ENCODE data around the gene INSIG1.

Gene INSIG1

DNA sequence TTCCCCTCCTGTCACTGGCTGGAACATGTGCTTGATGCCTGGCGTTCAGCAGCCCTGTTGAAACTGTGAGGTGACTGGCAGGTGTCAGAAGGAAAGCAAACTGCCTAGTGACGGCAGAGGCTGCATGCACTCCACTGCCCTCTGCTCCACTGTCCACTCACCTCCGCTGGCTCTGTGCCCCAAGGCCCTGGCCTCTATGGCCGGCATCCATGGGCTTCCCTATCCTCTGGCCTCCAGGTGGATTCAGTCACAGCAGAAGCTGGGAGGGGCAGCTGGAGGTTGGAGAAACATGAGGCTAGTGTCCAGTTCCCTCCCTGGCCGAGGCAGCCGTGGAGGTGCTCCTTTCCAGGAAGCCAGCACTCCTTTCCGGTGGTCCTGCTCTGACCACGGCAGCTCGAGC lies 31.2 kb upstream of the INSIG1 start:
- DNase-seq (ENCODE audit: low read depth), result no peak

DNA sequence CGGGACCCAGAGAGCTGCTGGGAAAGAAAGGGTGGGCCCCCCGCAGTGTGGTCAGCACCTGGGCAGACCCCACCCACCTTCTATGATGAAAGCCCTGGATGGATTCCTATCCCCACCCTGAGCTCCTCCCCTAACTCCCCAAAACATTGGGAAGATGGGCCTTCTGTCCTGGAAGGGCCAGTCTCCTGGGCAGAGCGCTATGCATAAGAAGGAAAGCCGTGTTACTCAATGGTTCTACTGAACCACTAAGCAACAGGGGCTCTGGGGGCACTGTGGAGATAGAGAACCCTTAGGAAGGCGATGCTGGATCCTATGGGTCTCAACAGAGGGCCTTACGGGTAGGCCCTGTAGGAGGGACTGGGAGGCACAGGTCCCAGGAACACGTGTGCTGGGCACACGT lies 30.7 kb upstream of the INSIG1 start:
- DNase-seq (ENCODE audit: low read depth), result no peak

DNA sequence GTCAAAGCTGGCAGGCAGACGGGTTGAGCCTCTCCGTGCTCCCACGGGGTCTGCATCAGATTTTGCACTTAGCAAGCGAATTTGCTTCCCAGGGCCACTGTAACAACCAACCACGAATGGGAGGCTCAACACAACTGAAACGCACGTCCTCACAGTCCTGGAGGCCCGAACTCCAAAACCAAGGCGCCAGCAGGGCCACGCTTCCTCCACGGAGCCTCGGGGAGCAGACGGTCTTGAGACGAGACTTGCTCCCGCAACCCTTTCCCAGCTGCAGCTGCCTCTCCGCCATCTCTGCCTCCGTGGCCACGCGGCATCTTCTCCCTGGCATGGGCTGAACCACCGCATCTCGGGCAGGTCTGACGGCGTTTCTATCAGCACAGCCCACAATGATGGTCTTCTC lies 30.2 kb upstream of the INSIG1 start:
- no peak for DNase-seq (ENCODE audit: low read depth)

DNA sequence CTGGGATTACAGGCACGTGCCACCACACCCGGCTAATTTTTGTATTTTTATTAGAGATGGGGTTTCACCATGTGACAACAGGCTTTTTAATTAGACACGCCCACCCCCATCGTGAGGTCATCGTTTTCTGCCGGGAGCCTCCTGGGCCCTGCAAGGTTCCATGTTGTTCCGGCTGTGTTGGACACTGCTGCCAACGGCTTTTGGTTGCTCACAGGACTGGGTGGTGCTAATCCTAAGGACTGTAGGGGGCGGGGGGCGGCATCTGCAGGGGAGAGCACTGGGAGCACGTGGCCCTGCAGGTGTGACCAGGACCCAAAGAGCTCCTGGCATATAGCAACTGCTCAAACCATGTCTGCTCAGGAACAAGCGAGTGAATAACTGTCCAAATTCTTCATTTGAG lies 29.5 kb upstream of the INSIG1 start:
- no peak for DNase-seq (ENCODE audit: low read depth)

DNA sequence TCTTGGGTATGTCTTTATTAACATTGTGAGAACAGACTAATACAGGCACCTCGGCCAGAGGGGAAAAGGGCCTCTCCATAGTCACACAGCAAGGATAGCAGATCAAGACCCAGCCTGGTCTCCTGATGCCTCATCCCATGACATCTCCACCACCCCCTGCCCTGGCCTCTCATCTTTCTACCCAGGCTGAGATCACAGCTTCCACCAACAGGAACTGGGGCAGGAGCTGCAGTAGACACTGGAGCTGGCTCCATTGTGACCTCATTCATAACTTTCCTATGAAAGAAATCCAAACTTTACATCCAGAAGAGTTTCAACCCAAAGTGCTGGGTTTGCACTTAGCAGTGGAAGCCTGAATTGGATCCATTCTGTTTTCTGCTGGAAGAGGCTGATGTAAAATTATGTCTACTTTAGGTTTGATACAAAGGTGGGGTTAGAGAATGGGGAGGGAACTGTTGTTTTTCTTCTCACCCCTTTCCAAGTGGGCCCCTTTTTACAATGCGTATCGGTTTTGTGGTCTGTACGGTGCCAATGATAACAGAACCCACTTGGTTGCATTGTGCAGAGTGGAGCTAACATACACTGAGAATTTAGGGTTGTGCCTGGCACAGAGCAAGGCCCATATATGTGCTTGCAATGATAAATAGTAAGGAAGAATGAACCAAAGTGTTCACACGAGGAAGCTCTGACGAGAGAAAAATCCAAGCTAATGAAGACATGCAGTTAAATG lies 28.6 kb upstream of the INSIG1 start:
- no peak for DNase-seq (ENCODE audit: low read depth)

DNA sequence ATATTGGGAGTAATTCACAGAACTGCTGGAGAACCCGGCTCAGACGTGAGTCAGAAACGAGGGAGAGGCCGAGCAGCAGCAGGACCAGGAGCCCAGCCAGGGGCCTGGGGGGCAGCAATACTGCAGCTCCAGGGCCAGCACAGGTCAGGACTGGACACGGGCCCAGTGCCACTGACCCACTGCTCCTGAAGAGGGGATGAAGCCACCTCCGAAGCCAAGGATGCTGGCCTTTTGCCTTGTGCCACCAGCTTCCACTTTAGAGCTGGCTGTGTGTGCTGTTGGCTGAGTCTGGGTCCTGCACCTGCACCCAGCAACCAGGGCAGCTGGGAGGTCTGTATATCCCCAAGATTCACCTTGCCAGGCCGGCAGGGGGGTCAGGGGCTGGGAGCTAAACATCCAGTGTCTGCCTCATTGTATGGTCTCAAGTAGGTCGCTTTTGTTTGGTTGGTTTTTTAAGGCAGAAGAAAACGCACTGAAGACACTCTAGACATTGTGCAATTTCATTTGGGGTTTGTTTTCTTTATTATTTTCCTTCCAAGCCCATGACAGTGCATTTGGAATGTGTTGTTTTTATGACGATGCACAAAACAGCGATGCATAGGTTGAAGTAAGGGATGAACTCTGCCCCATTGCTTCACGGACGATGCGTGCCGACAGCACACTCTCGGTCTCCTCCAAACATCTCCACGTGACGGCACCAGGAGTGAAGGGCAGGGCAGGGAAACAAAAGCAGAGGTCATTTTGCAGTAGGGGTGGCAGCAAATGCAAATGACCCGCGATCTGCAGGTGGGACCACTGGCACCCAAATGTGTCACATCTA lies 27.7 kb upstream of the INSIG1 start:
- DNase-seq (ENCODE audit: low read depth), result no peak

DNA sequence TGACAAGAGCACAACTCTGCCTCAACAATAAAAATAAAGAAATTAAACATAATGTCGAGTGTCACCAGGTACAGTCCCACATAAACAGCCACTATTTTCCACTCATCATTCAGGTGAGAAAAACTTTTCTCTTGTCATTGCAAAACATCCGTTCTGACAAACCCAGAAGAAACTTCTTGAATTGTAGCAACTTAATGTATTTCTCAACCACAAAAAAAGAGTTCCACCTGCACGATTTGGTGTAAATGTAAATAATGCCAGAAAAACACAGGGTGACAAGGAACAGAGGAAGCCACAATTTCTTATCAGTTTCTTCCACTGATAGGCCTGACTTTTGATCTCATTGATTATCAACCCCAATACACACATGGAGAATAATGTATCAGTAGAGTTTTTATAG lies 26.8 kb upstream of the INSIG1 start:
- no peak for DNase-seq (ENCODE audit: low read depth)

DNA sequence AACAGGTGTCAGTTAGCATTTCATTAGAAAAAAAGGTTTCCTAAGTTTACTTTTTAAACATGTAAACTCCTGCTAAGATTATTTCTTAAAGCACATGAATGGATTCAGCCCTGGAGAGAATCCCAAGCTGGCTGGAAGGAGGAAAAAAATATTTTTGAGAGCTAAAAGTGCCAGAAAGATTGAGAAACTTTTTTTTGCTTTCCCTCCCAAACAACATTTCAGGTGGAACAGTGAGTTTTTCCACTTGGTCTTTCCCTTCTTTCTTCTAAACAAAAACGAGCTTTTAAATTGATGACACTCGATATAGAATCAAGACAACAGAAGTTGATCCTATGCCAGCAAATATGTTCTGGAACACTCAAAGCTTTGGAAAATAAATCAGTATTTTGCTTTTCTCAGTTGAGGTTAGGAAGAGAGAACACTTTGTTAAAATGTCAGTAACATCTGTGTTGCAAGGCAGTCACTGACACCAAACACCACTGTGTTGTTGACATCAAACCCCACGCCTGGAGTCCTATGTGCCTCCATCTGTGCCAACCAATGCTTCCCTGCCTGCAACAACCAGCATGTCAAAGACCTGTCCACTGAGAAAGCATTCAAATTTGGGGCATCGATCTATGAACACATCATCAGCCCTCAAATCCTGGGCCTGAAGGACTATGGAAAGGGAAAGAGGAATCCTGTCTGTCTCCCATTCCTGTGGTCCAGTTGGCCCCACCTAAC lies 22.9 kb upstream of the INSIG1 start:
- DNase-seq (ENCODE audit: low read depth), result no peak

DNA sequence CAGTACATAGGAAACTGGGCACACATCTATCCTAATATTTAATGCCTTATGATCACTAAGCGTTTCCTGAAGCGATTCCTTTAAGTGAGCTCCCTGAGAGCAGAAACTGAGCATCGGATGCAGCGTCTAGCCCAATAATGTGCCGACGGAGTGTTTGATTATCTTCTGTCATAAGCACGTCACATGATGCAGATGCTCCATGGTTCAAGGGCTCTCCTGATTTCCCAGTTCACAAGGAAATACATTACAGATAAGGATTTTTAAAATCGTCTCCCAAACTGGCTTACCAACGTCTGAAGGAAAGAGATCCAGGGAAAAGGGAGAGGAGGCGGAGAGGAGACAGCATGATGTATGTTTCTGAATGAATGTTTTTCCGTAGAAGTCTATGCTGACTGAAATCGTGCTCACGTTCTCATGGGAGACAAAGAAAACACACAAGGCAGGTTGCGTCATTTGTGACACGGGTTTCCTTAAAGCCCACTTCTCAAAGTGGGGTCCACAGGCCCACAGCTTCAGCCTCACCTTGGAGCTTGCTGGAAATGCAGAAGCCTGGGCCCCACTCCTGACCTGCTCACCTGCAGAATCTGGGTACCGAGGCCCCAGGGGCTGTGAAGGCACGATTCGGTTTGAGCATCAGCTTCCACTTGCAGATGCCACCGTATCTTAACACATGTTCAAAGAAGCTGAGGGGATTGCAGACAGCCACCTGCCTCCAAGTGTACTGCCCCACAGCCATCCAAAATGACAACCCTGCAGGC lies 21.5 kb upstream of the INSIG1 start:
- no peak for DNase-seq (ENCODE audit: low read depth)

DNA sequence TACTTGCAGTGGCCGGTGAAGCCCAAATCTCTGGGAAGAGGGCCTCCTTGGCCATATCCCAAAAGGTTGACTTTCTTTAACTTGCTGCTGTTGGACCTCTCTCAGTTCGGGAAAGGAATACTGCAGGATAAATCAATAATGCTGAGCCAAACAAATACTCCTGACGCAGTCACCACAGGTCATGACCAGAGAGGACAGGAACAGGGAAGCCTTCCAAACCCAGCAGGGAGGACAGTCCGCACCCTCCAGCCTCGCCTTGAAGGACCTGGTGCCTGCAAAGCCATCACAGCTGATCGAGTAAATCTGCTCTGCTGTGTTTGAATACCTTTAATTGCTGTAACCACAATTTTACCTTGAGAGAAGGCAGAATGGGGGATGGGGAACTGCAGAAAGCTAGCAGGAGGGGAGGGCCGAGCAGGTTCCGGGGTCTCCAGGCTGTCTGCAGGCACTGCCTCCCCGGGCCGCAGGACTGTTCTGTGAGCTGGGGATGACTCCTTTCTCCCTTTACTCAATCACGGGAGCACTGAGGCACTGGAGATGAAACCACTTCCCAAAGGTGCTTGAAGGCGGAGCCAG lies 20.8 kb upstream of the INSIG1 start:
- DNase-seq (ENCODE audit: low read depth), result no peak

DNA sequence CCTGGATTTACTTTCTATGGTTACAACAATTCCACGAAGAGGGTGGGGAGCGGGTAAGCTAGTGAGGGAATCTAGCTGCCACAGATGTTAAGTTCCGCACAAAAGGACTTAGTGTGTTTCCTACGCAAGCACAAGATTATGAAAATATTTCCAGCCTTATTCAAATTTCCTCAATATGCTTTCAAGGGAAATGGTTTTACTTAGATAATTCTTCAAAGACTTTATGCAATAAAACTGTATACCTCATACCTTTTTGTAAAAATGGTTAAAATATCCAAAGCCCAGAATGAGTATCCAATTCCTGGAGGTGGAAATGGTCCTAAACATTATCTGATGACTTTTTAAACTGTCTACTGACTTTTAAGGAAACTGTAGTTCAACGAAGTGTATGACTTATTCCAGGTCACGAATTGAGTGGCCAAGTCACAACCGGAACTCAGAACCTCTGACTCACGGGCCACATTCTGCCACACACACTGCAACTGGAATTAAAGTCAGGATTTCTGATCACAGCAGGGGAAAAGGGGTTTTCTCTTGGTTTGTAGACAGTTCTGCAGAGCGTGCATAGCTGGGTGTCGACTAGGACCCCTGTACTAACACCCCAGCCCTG lies 20.2 kb upstream of the INSIG1 start:
- no peak for DNase-seq (ENCODE audit: low read depth)

DNA sequence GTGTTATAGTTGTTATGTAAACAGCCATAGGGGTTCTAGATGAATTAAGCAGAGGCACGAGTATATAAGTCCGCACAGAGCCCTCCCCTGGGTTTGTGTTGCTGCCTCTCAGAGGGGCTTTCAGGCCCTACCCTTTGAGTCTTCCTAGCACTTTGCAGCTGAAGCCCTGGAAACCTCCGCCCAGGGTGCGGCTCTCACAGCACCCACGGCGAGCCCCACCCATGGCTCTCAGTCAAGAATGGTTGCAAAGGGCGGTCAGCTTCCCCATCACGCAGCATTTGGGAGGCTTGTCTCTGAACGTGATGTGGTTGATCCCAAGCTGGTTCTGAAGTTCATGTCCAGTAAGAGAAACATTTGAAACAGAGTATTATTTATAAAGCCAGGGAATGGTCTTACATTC lies 18.8 kb upstream of the INSIG1 start:
- no peak for DNase-seq (ENCODE audit: low read depth)

DNA sequence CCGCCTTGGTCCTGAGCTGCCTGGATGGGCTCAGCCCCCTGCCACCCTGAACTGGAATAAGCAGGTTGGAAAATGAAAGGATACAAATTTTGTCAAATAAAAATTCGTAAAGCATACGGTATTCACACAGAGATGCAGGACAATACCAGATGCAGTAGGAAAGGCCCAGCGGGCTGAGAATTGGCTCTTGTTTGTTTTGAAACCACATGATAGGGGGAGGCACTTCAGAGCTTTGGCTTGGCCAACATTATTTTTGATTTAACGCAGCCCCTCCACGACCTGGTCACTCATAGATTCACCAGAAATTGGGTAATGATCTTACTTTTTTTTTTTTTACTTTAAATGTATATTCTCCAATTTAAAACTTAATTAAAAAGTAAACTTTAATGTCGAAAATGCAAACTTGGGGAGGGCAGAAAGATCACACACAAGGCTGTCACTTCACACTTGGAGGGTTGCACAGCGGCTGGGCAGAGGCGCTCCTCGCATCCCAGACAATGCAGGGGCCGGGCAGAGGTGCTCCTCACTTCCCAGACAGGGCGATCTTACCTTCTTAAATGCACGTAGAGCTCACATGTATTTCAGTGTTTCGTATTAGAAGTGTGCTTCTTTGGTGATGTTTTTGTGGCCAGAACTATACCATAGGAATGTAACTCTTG lies 17.8 kb upstream of the INSIG1 start:
- DNase-seq (ENCODE audit: low read depth), result no peak

DNA sequence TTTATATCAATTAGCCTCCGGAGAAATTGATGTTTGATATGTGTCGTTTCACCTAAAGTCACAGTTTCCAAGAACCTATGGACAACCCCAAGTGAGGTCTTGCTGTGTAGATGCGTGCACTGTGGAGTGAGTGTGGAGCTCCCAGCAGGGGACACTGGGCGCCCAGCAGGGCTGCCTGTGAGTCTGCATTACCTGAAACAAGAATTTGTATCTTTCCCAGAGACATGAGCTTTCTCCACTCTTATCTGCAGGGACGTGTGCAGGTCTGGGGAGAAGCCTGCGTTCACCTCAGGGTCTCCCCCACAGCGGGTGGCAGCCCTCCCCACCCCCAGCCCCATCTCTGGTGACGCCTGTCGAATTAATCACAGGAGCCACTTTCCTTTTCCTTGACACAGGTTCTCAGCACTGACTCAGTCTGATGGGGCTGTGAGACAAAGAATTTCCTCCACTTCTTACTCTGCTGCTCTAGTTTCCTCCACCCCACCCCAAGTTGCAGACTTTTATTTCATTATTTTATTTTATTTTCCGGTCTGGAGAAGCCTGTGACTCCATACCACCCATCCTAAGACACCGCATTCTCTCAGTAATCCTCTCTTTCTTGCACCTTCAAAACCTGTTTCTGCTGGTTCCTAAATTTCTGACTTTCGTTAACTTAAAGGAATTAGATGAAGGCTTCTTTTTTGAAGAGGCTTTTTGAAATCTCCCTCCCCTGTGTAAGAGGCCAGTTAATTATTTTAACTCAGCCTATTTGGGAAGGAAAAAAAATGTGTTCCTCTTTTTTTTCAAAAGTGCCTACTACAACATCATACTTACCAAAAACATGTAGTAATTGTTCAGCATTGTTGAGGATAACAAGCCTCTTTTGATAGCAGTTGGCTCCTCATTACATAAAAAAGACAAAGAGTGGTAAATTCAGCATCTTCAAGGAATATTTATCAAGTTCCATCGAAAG lies 17.0 kb upstream of the INSIG1 start:
- no peak for DNase-seq (ENCODE audit: low read depth)

DNA sequence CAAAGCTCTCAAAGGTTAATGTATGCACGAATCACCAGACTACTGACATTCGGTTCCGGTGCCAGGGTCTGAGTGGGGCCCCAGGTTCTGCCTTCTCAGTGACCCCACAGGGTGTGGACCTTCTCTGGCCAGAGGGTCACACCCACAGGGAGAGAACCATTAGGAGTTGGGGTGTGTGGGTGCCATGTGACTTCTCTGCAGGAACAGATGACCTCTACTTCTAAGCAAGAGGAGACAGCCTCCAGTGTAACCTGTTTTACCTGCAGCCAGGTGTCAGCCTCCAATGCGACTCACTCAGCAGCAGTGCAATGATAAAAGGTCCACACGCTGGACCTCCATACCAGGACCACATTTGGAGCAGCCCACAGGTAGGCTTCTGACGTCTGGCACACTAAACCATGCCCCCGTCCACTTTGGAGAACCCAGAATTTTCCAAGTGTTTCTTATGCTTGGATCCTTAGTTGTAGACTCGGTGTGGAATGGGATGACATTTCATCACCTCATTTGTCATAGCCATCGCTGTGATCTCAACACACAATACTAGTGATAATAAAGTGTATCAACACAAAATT lies 16.2 kb upstream of the INSIG1 start:
- no peak for DNase-seq (ENCODE audit: low read depth)

DNA sequence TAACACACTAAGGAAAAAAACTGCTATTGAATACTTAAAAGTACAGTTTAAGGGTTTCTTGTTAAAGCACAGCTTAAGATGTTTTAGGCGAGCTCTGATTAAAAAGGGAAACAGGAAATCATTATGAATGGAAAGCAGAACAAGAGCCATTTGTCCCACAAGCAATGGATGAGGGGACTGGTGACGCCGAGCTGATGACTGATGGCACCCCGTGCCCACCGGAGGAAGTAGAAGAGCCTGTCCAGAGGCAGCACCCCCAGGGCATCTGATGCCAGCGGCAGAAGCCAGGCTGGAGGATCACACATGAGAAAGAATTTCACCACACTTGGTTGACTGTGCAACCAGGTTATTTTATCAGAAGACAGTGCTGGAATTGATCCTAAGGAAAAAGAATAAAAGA lies 15.0 kb upstream of the INSIG1 start:
- no peak for DNase-seq (ENCODE audit: low read depth)

DNA sequence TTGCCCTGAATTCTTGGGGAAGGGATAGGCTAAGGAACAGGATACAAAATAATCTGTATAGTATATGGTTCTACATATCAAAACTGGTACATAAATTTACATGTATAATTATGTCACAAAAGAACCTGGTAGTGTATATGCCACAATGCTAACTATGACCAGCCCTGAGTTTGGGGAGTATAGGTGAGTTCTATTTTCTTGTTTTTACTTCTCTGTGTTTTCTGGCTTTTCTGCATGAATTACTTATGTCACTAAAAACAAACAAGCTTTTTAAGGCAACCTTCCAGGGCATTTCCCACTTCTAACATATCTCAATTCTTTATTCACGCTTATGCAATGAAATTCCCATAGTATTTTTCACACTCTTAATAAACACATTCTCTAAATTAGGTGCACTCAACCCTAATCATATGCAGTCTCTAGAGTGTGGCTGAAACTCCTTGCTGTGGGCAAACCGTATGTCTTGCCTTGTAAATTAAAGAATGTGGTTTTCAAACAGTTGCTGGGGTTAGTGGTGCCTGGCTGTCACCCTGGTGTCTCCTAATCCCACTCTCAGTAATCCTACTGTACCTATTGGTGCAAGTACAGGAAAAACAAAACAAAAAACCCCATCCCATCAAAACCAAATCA lies 14.0 kb upstream of the INSIG1 start:
- DNase-seq (ENCODE audit: low read depth), result no peak

DNA sequence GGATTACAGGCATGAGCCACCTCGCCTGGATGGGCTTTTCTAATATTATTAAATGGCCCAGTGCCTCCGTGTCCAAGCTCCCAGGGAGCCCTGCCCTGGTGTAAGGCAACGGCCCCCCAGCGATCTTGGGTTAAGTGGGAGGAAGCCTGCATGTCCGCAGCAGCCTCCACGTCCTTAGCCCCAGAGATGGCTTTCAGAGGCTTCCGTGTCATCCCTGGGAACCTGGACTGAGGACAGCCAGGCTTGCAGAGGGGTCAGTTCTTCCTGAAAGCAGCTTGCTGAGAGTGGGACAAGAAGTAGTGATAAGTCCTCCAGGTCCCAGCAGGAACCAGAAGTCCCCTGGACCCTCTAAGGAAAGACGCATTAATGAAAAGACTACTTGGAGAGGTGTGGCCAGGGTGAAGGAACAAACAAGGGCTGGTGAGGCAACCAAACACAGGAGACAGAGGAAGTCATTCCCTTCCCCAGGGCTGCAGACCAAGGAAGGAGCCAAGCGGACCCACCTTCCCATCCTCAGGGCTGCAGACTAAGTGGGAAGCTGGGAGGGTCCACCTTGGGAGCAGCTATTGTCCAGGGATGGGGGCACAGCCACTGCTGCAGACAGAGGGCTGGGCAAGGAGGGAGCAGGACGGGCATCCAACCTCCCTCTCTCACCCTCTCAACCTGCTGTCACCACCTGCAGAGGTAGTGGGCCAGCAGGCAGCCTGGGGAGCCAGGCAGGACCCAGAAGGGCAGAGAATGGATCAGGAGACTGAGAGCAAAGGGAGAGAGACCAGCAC lies 13.0 kb upstream of the INSIG1 start:
- DNase-seq (ENCODE audit: low read depth), result no peak

Data from T-helper 22 cell (primary cell).